ENCODE data around the gene PRAC2. TPM values are rescaled to one million over a fixed set of nuclear protein-coding genes. Genes with fewer than 3 reads are reported as not detected.

Gene PRAC2
- polyA plus RNA-seq, 1 of the 3 experiments (the other 2 are of a cell fraction) = not detected

GRCh38 chr17:48770954-48771353 lies 48.0 kb downstream of the PRAC2 start:
- TF ChIP-seq MXI1 (IDR thresholded peaks at IDR 0.05; ENCODE audit: low read depth, low read length) (no peak), FOXM1 (IDR thresholded peaks at IDR 0.05; ENCODE audit: low read depth) (no peak), GABPA (IDR thresholded peaks at IDR 0.05; ENCODE audit: low read depth) (no peak)
- Histone ChIP-seq H3K9me3 (no peaks in the 10 kb centered on the region), H3K9ac (no peak overlapping the region), H3K4me2 (no peak overlapping the region), H4K20me1 (ENCODE audit: insufficient read depth) (no peaks in the 10 kb centered on the region), H3K27me3 (ENCODE audit: insufficient read depth) (peaks cover 80% of the 10 kb centered on the region), H3K27ac (ENCODE audit: low read depth in 2 of 2, low read length in 1 of 2) (no peak overlapping the region), H3K4me1 (ENCODE audit: control insufficient read depth in 1 of 2, insufficient read depth in 2 of 2, low read depth in 1 of 2, low read length in 1 of 2) (no peaks in the 10 kb centered on the region), H3K4me3 (ENCODE audit: low read depth in 2 of 2, low read length in 1 of 2) (no peak overlapping the region), H2AFZ (ENCODE audit: low read depth) (no peak overlapping the region), H3K36me3 (replicated peaks in 1 of 2; ENCODE audit: control insufficient read depth in 1 of 2, insufficient read depth in 2 of 2, low read length in 1 of 2) (no peaks in the 10 kb centered on the region), H3K9me2 (no peaks in the 10 kb centered on the region), H3F3A (replicated peaks; ENCODE audit: insufficient read depth) (no peaks in the 10 kb centered on the region), H3K79me2 (ENCODE audit: insufficient read depth) (no peaks in the 10 kb centered on the region)
- ChIA-PET POLR2A (no interaction called here), CTCF (interaction anchor here (0.6 to 1.5 kb wide), 2 partner anchors 46 to 432 kb away, joined by 3 read pairs; no protein-coding TSS in a partner anchor)
- DNase-seq = no peak
- WGBS (ENCODE audit: low lambda C conversion rate) = 19% methylated on average over 3 of the region's 3 CpGs

DNA sequence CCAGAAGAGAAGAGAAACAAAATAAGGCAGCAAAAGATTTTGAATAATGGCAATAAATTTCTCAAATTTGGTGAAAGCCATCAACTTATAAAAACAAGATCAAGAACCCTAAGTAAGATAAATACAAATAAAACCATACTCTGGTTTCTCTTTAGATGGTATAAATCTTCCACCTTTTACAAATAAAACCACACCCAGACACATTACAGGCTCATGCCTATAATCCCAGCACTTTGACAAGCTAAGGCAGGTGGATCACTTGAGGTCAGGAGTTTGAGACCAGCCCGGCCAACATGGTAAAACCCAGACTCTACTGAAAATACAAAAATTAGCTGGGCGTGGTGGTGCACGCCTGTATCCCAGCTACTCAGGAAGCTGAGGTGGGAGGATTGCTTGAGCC lies 50.3 kb downstream of the PRAC2 start:
- Histone ChIP-seq H3K27ac (ENCODE audit: low read depth in 2 of 2, low read length in 1 of 2) (no peak overlapping the region), H3K4me3 (ENCODE audit: low read depth in 2 of 2, low read length in 1 of 2) (no peak overlapping the region), H3F3A (replicated peaks; ENCODE audit: insufficient read depth) (no peaks in the 10 kb centered on the region), H3K9ac (no peak overlapping the region), H3K36me3 (replicated peaks in 1 of 2; ENCODE audit: control insufficient read depth in 1 of 2, insufficient read depth in 2 of 2, low read length in 1 of 2) (no peaks in the 10 kb centered on the region), H3K9me3 (no peaks in the 10 kb centered on the region), H3K4me1 (ENCODE audit: control insufficient read depth in 1 of 2, insufficient read depth in 2 of 2, low read depth in 1 of 2, low read length in 1 of 2) (no peaks in the 10 kb centered on the region), H2AFZ (ENCODE audit: low read depth) (no peak overlapping the region), H3K4me2 (no peak overlapping the region), H3K79me2 (ENCODE audit: insufficient read depth) (no peaks in the 10 kb centered on the region), H4K20me1 (ENCODE audit: insufficient read depth) (no peaks in the 10 kb centered on the region), H3K27me3 (ENCODE audit: insufficient read depth) (peaks cover 69% of the 10 kb centered on the region), H3K9me2 (no peaks in the 10 kb centered on the region)
- no peak for TF ChIP-seq RXRA (IDR thresholded peaks at IDR 0.05; ENCODE audit: borderline replicate concordance, low read depth)
- TF ChIP-seq EP300 (IDR thresholded peaks at IDR 0.05; ENCODE audit: borderline replicate concordance in 1 of 2, low read depth in 1 of 2, low read length in 1 of 2) = no peak
- no peak for TF ChIP-seq FOXM1 (IDR thresholded peaks at IDR 0.05; ENCODE audit: low read depth)
- TF ChIP-seq GATA2 (CRISPR knock-in tag; IDR thresholded peaks at IDR 0.05) = no peak
- TF ChIP-seq, protein P1, sequence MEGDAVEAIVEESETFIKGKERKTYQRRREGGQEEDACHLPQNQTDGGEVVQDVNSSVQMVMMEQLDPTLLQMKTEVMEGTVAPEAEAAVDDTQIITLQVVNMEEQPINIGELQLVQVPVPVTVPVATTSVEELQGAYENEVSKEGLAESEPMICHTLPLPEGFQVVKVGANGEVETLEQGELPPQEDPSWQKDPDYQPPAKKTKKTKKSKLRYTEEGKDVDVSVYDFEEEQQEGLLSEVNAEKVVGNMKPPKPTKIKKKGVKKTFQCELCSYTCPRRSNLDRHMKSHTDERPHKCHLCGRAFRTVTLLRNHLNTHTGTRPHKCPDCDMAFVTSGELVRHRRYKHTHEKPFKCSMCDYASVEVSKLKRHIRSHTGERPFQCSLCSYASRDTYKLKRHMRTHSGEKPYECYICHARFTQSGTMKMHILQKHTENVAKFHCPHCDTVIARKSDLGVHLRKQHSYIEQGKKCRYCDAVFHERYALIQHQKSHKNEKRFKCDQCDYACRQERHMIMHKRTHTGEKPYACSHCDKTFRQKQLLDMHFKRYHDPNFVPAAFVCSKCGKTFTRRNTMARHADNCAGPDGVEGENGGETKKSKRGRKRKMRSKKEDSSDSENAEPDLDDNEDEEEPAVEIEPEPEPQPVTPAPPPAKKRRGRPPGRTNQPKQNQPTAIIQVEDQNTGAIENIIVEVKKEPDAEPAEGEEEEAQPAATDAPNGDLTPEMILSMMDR (IDR thresholded peaks at IDR 0.05) = no peak
- TF ChIP-seq CHD2 (IDR thresholded peaks at IDR 0.05; ENCODE audit: low read length, partially characterized antibody) = no peak
- ChIA-PET POLR2A (no interaction called here), CTCF (interaction anchor here (1.4 kb wide), 1 partner anchor 102 kb away, joined by 3 read pairs; no protein-coding TSS in a partner anchor)
- WGBS (ENCODE audit: low lambda C conversion rate) = 28% methylated on average over 3 of the region's 3 CpGs
- DNase-seq = no peak

Small RNAs within 50 kb of the gene (small RNA-seq; reads per million reads assigned to genes)
- gene AC091179.2 (0 reads per million in 7 experiments), gene COX6B1P2 (0 to 1.1 (median 0) reads per million in 7 experiments), gene MIR3185 (0 reads per million in 7 experiments), gene RF02132 (0 reads per million in 7 experiments), gene RF02133 (0 reads per million in 7 experiments), gene RN7SL125P (0 to 0.21 (median 0) reads per million in 7 experiments)

Other genes with a start within 250 kb of the PRAC2 start
- gene HOXB1, start 192.2 kb upstream of the PRAC2 start, polyA plus RNA-seq (2012; rRNA removed) = not detected in 2 replicates
- gene HOXB2, start 178.1 kb upstream of the PRAC2 start, polyA plus RNA-seq (2012; rRNA removed) = 1.2 and 1.9 TPM in 2 replicates
- 0.03 TPM in 2 replicates for gene HOXB4, start 144.8 kb upstream of the PRAC2 start, polyA plus RNA-seq (2012; rRNA removed)
- gene HOXB3, start 132.9 kb upstream of the PRAC2 start, polyA plus RNA-seq (2012; rRNA removed) = 0.10 and 0.46 TPM in 2 replicates
- not detected in 2 replicates for gene HOXB5, start 129.4 kb upstream of the PRAC2 start, polyA plus RNA-seq (2012; rRNA removed)
- gene HOXB6, start 118.2 kb upstream of the PRAC2 start, polyA plus RNA-seq (2012; rRNA removed) = not detected in 2 replicates
- not detected in 2 replicates for gene HOXB7, start 112.2 kb upstream of the PRAC2 start, polyA plus RNA-seq (2012; rRNA removed)
- not detected in 2 replicates for gene HOXB8, start 107.9 kb upstream of the PRAC2 start, polyA plus RNA-seq (2012; rRNA removed)
- not detected in 2 replicates for gene HOXB9, start 96.8 kb upstream of the PRAC2 start, polyA plus RNA-seq (2012; rRNA removed)
- not detected in 2 replicates for gene PRAC1, start 667 bp upstream of the PRAC2 start, polyA plus RNA-seq (2012; rRNA removed)
- gene HOXB13, start 5.6 kb downstream of the PRAC2 start, polyA plus RNA-seq (2012; rRNA removed) = not detected in 2 replicates
- 3.1 and 5.1 TPM in 2 replicates for gene TTLL6, start 94.0 kb downstream of the PRAC2 start, polyA plus RNA-seq (2012; rRNA removed)
- gene CALCOCO2, start 107.8 kb downstream of the PRAC2 start, polyA plus RNA-seq (2012; rRNA removed) = 49.9 and 67.7 TPM in 2 replicates
- gene ATP5MC1, start 169.6 kb downstream of the PRAC2 start, polyA plus RNA-seq (2012; rRNA removed) = 382 and 684 TPM in 2 replicates
- gene UBE2Z, start 185.2 kb downstream of the PRAC2 start, polyA plus RNA-seq (2012; rRNA removed) = 168 and 207 TPM in 2 replicates
- gene SNF8, start 221.7 kb downstream of the PRAC2 start, polyA plus RNA-seq (2012; rRNA removed) = 329 and 358 TPM in 2 replicates
- 0.29 and 0.64 TPM in 2 replicates for gene GIP, start 245.4 kb downstream of the PRAC2 start, polyA plus RNA-seq (2012; rRNA removed)